ENCODE results near the gene NEAT1.

The NEAT1 gene

DNA sequence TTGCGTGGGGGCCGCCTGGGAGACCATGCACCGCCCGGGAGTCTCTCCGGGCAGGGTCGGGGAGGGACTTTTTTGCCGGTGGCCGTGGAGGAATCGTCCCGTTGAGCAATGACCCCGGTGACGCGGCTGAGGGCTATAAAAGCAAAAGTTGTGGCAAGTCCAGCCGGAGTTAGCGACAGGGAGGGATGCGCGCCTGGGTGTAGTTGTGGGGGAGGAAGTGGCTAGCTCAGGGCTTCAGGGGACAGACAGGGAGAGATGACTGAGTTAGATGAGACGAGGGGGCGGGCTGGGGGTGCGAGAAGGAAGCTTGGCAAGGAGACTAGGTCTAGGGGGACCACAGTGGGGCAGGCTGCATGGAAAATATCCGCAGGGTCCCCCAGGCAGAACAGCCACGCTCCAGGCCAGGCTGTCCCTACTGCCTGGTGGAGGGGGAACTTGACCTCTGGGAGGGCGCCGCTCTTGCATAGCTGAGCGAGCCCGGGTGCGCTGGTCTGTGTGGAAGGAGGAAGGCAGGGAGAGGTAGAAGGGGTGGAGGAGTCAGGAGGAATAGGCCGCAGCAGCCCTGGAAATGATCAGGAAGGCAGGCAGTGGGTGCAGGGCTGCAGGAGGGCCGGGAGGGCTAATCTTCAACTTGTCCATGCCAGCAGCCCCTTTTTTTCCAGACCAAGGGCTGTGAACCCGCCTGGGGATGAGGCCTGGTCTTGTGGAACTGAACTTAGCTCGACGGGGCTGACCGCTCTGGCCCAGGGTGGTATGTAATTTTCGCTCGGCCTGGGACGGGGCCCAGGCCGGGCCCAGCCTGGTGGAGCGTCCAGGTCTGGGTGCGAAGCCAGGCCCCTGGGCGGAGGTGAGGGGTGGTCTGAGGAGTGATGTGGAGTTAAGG lies at the start of gene NEAT1:
Gene NEAT1, plus strand, starts transcription at position 166 of the 883 bp plus-strand sequence.
- in situ Hi-C loops (cut with MboI; ENCODE audit: low sequenced_read_pairs) = no loop called here

GRCh38 chr11:65373839-65374580 lies 48.6 kb upstream of the NEAT1 start:
- in situ Hi-C loops (cut with MboI; ENCODE audit: low sequenced_read_pairs) = loop anchor here (10.0 kb wide), 1 partner anchor 131 kb away; no protein-coding TSS in a partner anchor

DNA sequence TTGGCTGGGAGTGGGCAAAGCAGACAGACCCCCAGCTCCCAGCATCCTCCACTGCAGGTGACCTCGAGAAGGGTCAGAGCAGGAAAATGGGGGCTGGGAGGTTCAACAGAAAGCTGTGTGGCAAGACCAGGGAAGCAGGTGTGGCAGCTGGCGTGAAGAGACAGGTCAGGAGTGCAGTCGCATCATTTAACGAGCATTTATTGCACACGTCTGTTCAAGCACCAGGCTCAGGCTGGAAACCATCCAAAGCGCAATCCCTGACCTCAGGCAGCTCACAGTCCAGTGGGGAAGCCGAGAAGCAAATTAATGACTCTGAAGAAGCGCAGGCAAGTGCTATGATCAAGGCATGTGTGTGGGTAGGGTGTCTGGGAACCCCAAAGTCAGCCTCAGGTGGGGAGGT lies 47.6 kb upstream of the NEAT1 start:
- in situ Hi-C loops (cut with MboI; ENCODE audit: low sequenced_read_pairs) = loop anchor here (10.0 kb wide), 1 partner anchor 130 kb away; no protein-coding TSS in a partner anchor

DNA sequence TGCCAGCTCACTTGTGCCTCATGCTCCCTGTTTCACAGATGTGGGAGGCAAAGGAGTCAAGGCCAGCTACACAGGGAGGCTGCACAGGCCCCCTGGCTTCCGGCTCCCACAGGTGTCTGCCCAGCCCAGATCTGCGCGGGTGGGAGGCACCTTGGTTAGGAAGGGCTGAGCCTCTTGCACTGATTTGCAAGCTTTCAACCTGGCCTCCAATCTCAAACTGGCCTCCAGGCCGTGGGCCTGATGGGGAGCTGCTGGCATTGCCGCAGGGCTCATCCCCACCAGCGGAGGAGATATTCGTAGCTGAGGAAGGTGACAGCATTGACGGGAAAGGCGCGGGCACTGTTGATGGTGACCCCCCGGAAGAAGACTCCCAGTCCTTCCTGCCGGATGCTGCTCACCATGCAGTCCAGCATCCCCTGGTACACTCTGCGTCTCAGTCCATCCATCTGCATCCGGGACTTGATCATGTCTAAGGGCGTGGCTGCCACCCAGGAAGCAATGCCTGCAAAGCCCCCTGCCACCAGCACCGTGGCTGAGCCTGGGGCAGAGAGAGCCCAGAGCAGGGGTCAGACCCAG lies 46.4 kb upstream of the NEAT1 start:
- in situ Hi-C loops (cut with MboI; ENCODE audit: low sequenced_read_pairs) = loop anchor here (10.0 kb wide), 1 partner anchor 129 kb away; no protein-coding TSS in a partner anchor

DNA sequence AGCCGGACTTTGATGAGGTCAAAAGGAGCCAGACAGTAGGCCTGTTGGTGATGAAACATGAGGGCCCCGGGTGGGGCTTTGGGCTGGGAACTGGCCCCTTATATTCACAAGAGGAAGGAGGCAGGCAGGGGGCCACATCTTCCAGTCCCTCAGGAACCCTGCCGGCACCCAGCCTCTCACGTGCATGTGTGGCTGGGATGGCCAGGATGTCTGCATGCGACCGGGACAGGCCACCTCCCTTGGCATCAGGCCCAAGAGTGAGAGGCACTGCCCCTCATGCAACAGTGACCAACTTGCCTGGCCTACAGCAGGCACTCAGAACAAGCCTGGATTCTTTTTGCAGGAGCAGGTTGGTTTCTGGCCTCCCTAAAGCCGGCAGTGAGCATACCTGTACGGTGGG lies 45.6 kb upstream of the NEAT1 start:
- in situ Hi-C loops (cut with MboI; ENCODE audit: low sequenced_read_pairs) = loop anchor here (10.0 kb wide), 1 partner anchor 128 kb away; no protein-coding TSS in a partner anchor

DNA sequence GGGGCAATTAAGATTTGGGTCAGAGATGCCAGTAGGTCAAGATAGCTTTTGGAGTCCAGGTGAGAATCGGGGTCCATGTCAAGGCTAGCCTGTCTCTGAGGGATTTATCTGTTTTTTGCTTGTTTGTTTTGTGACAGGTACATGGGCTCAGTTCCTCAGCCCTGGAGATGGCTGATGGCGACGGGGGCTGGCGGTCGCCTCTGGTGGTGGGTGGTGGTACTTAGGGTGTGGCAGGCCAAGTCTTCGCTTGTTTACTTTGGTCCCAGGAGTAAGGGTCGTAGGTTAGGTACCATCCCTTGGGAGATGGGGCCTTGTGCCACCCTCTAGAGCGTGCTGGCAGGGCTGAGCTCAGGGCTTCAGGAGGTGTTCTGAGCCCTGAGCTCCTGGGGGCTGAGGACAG lies 44.8 kb upstream of the NEAT1 start:
- in situ Hi-C loops (cut with MboI; ENCODE audit: low sequenced_read_pairs) = loop anchor here (10.0 kb wide), 1 partner anchor 127 kb away; no protein-coding TSS in a partner anchor

DNA sequence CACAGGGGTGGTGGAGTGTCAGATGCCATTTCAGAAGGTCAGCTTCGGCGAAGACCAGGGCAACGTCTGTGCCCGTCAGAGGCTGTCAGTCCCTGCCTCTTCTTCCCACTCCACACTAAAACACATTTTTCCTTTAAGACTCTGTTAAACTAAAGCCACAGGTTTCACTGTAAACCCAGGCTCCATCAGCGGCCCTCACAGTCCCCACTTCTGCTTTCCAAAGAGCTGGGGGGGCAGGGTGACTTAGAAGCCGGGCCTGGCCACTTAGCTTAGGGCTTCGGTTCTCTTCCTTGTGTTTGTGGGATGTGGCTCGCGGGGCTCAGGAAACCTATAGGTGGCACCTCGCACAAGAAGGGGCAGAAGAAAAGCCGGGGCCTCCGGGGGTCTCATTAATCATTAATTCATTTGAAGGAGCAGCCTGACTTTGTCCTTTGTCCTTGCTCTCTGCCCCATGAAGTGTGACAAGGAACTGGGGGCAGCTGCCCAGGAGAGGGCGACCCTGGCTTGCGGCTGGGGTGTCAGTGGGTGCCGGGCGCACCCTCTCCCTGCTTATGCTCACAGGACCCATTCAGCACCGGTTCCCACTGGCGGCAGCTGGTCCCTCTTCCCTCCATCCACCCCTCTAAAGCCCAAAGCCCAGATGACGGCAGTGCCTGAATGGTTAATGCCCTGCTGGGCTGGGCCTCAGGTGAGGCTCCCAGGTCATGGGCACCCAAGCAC lies 44.2 kb upstream of the NEAT1 start:
- in situ Hi-C loops (cut with MboI; ENCODE audit: low sequenced_read_pairs) = loop anchor here (10.0 kb wide), 1 partner anchor 126 kb away; no protein-coding TSS in a partner anchor

DNA sequence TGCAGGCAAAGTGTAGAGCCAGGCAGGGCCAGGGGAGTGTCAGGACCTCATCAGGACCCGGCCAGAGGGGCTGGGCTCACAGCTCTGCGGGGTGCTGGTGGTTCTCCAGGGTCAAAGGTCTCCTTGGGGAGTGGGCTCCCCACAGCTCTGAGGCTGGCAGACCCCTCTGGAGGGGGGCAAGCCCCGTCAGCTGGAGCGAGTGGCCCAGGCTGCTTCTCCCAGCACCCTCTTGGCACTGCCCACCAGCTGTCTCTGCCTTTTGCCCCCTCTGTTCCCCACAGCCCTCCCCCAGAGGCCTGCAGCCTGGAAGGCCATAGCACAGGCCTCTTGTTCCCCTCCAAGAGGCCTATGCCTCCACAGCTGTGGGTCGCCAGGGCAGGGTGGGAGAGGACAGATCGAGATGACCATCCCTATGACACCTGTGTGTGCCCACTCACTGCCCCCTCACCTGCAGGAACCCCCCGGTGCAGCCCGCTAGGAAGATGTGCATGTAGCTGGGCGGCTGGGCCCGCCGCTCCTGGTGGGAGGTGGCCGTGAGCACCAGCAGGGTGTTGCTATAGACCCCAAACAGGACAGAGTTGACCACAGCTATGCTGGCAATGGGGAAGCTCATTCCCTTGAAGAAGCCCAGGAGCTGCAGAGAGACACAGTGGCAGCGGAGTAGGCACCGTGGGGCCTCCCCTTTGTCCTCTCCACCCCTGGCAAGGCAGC lies 43.5 kb upstream of the NEAT1 start:
- in situ Hi-C loops (cut with MboI; ENCODE audit: low sequenced_read_pairs) = loop anchor here (10.0 kb wide), 1 partner anchor 126 kb away; no protein-coding TSS in a partner anchor

DNA sequence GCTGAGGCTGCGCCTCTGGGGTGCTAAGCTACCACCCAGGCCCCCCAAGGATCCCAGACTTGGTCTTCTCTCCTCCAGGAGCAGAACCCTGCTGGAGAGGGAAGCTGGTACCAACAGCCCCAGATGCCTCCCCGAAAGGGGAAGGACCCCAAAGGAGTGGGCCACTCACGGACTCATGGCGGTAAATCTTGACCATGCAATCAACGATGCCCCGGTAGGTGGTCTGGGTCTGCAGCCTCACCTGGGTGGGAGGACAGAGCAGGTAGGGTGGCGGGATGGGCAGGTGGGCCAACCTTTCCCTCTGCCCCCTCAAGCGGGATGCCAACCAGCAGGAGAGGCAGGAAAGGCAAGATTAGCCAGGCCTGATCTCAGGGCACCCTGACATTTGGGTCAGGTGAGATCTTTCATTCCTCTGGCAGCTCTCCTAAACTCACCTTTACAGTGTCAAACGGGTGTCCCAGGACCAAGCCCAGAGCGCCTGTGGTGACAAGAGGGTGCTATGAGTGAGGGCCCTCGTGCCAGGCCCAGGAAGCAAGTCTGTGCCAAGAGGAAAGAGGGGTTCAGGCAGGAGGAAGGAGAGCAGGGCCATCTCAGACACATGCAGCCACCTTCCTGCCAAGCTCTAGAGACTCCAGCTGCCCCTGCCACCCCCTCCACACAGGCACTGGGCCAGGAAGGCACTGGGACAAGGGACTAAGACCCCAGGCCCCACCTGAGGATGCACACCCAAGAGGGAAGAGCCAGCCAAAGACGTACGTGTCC lies 42.7 kb upstream of the NEAT1 start:
- in situ Hi-C loops (cut with MboI; ENCODE audit: low sequenced_read_pairs) = loop anchor here (10.0 kb wide), 1 partner anchor 125 kb away; no protein-coding TSS in a partner anchor

DNA sequence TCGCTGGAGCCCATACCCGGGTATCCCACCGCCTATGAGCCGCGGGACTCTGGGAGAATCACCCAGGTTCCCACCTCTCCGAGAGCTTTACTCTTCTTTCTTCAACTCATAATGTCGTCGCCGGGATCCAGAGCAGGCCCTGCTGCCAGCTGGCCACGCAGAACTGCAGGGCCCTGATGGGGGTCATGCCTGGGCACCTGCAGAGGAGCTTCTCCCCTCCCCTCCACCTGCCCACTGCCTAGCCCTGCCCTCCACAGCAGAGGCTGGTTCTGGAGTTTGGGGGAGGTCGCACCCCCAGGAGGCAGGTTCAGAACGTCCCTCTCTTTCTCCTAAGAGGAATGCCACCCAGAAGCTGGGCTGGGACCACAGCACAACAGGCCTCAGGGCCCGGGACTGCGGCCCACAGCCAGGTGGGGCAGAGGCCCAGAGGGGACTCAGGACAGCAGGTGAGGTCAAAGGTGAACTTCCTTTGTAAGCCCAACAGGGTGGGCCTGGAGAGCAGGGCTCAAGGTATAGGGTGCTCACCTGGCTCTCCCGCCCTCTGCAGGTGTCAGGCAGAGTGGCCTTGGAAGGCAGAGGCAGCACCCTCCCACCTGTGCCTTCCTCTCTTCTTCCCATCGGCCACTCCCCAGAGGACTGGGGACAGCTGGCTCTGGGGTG lies 42.0 kb upstream of the NEAT1 start:
- in situ Hi-C loops (cut with MboI; ENCODE audit: low sequenced_read_pairs) = no loop called here

- in situ Hi-C loops (cut with MboI; ENCODE audit: low sequenced_read_pairs) = no loop called here
Observed at GRCh38 chr11:65381716-65382032, 40.9 kb upstream of the NEAT1 start.

GRCh38 chr11:65382033-65382803 lies 40.4 kb upstream of the NEAT1 start, which contains the start of gene SLC25A45:
TSS of gene SLC25A45 (minus strand) at chr11:65382646. CDS start at chr11:65381951, 695 bp downstream.
- in situ Hi-C loops (cut with MboI; ENCODE audit: low sequenced_read_pairs) = no loop called here

- in situ Hi-C loops (cut with MboI; ENCODE audit: low sequenced_read_pairs) = no loop called here
Observed at GRCh38 chr11:65382804-65383368, 39.7 kb upstream of the NEAT1 start.

GRCh38 chr11:65383778-65384177 lies 38.8 kb upstream of the NEAT1 start:
- in situ Hi-C loops (cut with MboI; ENCODE audit: low sequenced_read_pairs) = no loop called here

DNA sequence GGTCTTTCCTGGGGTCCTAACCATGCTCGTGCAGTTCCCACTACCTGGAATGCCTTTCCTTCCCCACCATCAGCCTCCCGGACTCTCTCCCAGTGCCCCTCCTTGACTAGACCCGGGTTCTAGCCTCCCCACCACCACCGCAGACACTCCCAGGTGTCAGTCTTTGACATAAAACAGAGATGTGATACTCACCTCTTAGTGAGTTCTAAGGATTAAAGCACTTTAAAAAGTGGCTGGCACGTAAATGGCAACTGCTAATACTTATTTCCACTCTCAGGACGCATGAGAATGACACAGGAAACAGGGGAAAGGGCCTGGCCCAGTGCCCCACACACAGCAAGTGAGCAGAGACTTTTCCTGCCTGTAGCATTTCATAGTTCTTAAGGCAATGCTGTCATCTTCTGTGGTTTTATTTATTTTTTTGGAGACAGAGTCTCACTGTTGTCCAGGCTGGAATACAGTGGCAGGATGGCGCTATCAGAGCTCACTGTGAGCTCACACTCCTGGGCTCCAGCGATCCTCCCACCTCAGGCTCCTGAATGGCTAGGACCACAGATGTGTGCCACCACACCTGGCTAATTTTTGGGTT lies 38.2 kb upstream of the NEAT1 start:
- in situ Hi-C loops (cut with MboI; ENCODE audit: low sequenced_read_pairs) = no loop called here

DNA sequence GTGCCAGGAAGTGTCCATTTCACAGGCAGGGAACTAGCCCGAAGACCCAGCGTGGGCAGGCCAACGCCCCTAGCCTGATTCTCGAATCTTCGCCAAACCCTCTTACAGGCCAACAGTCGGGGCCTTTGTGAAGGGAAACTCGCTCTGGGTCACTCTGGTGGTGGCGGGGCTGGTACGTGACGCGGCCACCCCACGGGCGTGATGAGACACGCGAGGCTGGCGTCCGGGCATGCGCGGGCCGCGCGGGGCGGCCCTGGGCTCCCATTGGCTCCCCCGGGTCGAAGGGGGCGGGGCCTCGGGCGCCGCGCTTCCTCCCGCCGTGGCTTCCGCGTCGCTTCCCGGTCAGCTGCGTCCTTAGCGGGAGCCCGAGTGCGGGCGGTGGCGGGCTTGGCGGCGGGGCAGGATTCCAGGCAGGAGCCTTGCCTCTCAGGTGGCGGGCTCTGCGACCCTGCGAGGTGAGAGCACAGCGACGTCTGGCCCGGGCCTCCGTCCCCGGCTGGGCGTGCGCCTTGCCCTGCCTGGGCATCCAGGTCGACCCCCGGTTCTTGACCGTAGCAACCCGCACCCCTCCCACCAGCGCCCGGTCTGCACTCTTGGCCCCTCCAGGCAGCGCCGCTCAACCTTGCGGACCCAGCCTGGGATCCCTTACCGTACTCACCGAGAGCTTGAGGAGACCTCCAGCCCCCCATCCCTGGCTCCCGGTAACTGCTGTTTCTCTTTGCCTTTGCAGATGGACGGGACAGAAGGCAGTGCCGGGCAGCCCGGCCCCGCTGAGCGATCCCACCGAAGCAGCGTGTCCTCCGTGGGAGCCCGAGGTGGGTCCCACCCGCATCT lies 36.1 kb upstream of the NEAT1 start, which contains the start of gene FRMD8:
Gene FRMD8, plus strand, starts transcription at position 331 of the 834 bp plus-strand sequence. Its CDS starts 400 bp downstream, at position 731.
- in situ Hi-C loops (cut with MboI; ENCODE audit: low sequenced_read_pairs) = no loop called here

Data from HL-60/S4 treated with retinoic acid at 250 ng/mL for 4 days and 3 days (cell line).